K562 (cell line): ENCODE data around the gene SLC6A13. TPM values are rescaled to one million over a fixed set of nuclear protein-coding genes. Genes with fewer than 3 reads are reported as not detected.
A peak's percentile ranks its signal among the peaks of the same experiment; 100 is the strongest.

Experiments used
- ATAC-seq: fragments of 200-7000 bp; cut with Tn5 transposase; 3 replicates; pipeline ENCODE4 v1.9.1; 2020; ENCODE audit warnings: moderate library complexity
- BruUV-seq: library from RNA; stranded (reverse); fragments of 400-500 nt; replicated peaks from 2 replicates; lab custom pipeline; 2021; lab: Mats Ljungman, UMichigan
- CTCF ChIA-PET: fragments of 300-600 bp; formaldehyde crosslinking; extraction: SDS; loops from one replicate; lab custom pipeline; 2021; ENCODE audit warnings: low intra/inter-chr PET ratio; lab: Yijun Ruan, JAX
- POLR2A ChIA-PET: fragments of 300-600, 350-650 bp; sonication (Branson Sonifier 250); formaldehyde crosslinking; extraction: SDS; loops from one replicate; lab custom pipeline; 2021; ENCODE audit warnings: antibody characterized with exemption, inconsistent platforms; lab: Yijun Ruan, JAX
- DNase-seq, 4 experiments: peaks; one replicate each; pipeline versions ENCODE4 v3.0.0 to v3.0.0-alpha.2; 2011 to 2018; ENCODE audit warnings: low spot score in 3 of 4, mixed read lengths in 3 of 4; ENCODE audit errors: extremely low read depth in 1 of 4
- FAIRE-seq: peaks from 2 replicates; lab custom pipeline; 2011; peaks lifted over from hg19 to GRCh38; lab: Jason Lieb, UNC
- H2AFZ ChIP-seq: 2 replicates; pipeline ENCODE4 v1.6.0; 2011; ENCODE audit warnings: low read depth, low read length, control low read depth, inconsistent platforms
- H3K27ac ChIP-seq: fragments of 200-600 bp; 3 replicates; pipeline ENCODE4 v1.8.0; 2011; ENCODE audit warnings: low read depth, mild to moderate bottlenecking, control low read depth, inconsistent platforms, low read length, moderate library complexity, mixed read lengths; ENCODE audit errors: extremely low read depth
- H3K27me3 ChIP-seq, 2 experiments: fragments of 300-600 bp in 1 of 2; 2 replicates in 1 of 2; 3 replicates in 1 of 2; pipeline versions ENCODE4 v1.6.0 to v1.8.0; 2011; ENCODE audit warnings: inconsistent platforms in 2 of 2, low read length in 2 of 2, mild to moderate bottlenecking in 1 of 2, mixed read lengths in 1 of 2, moderate library complexity in 1 of 2; ENCODE audit not compliant: control insufficient read depth in 2 of 2, insufficient read depth in 2 of 2
- H3K36me3 ChIP-seq: fragments of 300-600 bp; 3 replicates; pipeline ENCODE4 v1.8.0; 2011; ENCODE audit warnings: mild to moderate bottlenecking, low read length, inconsistent platforms; ENCODE audit not compliant: control insufficient read depth, insufficient read depth
- H3K4me1 ChIP-seq, 2 experiments: fragments of 200-600 bp in 1 of 2; replicated peaks in 1 of 2; 2 replicates in 1 of 2; 3 replicates in 1 of 2; pipeline versions ENCODE4 v1.5.1 to v1.8.0; 2011; ENCODE audit warnings: inconsistent platforms in 2 of 2, low read length in 2 of 2, mild to moderate bottlenecking in 1 of 2, mixed read lengths in 1 of 2, moderate library complexity in 1 of 2; ENCODE audit not compliant: control insufficient read depth in 2 of 2, insufficient read depth in 2 of 2
- H3K4me2 ChIP-seq: 2 replicates; pipeline ENCODE4 v1.6.1; 2011; ENCODE audit warnings: low read length, control low read depth, inconsistent platforms, mixed read lengths; ENCODE audit not compliant: insufficient read depth
- H3K4me3 ChIP-seq: fragments of 200-600 bp; sonication (generic), shearing (Covaris generic); 2 replicates; pipeline ENCODE4 v1.5.1; 2016; ENCODE audit warnings: control low read depth, inconsistent platforms
- H3K79me2 ChIP-seq: fragments of 200-600 bp; 3 replicates; pipeline ENCODE4 v1.8.0; 2011; ENCODE audit warnings: low read length, inconsistent platforms; ENCODE audit not compliant: control insufficient read depth, insufficient read depth
- H3K9ac ChIP-seq, 2 experiments: 2 replicates each; pipeline versions ENCODE4 v1.6.0 to v1.6.1; 2011; ENCODE audit warnings: low read depth in 2 of 2, low read length in 2 of 2, control low read depth in 1 of 2, inconsistent platforms in 1 of 2, mild to moderate bottlenecking in 1 of 2, mixed read lengths in 1 of 2; ENCODE audit not compliant: insufficient read depth in 1 of 2
- H3K9me1 ChIP-seq: one replicate; pipeline ENCODE4 v1.6.0; 2011; ENCODE audit warnings: inconsistent platforms, mild to moderate bottlenecking, low read length, moderate library complexity; ENCODE audit not compliant: control insufficient read depth, insufficient read depth
- H3K9me3 ChIP-seq: replicated peaks from 2 replicates; pipeline ENCODE4 v1.5.1; 2011; ENCODE audit warnings: low read depth, low read length, inconsistent platforms; ENCODE audit not compliant: control insufficient read depth, insufficient read depth
- H4K20me1 ChIP-seq: replicated peaks from 2 replicates; pipeline ENCODE4 v1.6.1; 2011; ENCODE audit warnings: low read length, inconsistent platforms, mixed read lengths; ENCODE audit not compliant: control insufficient read depth, insufficient read depth
- KLF16 ChIP-seq: IDR thresholded peaks from 2 replicates; pipeline ENCODE4 v1.6.1; 2016; ENCODE audit warnings: antibody characterized with exemption
- PURB ChIP-seq: sonication (generic); formaldehyde crosslinking; IDR thresholded peaks from 2 replicates; pipeline ENCODE4 v1.9.0; 2021; ENCODE audit warnings: low read depth, mild to moderate bottlenecking, missing genetic modification reagents
- TFE3 ChIP-seq: fragments of 450-650 bp; formaldehyde crosslinking; IDR thresholded peaks from 2 replicates; pipeline ENCODE4 v1.4.0; 2020; ENCODE audit warnings: mild to moderate bottlenecking, mixed read lengths
- ZNF445 ChIP-seq: fragments of 250-450 bp; sonication (Bioruptor Pico); IDR thresholded peaks from 2 replicates; pipeline ENCODE4 v1.4.0; 2020; ENCODE audit warnings: low read depth, mild to moderate bottlenecking, moderate library complexity
- WGBS: fragments of 100-300 bp; shearing (Covaris generic); methylation state at CpG from one replicate; pipeline ENCODE4 v1.1.6; 2016; ENCODE audit warnings: low coverage, mixed read lengths; ENCODE audit not compliant: insufficient coverage; ENCODE audit errors: missing lambda C conversion rate; 5-methylcytosine and 5-hydroxymethylcytosine counted together
- in situ Hi-C: fragments of 300-500 bp; cut with MboI; formaldehyde crosslinking; loops from 4 replicates; pipeline ENCODE4 v1.15.0; 2018; ENCODE audit warnings: inconsistent platforms, mixed read lengths
- intact Hi-C: fragments of 100-400 bp; cut with micrococcal nuclease; formaldehyde crosslinking; loops from 2 replicates; pipeline ENCODE4 v1.14.2; 2022
- polyA plus RNA-seq, 8 experiments: library from polyadenylated mRNA; depleted of rRNA in 4 of 8; stranded (reverse) in 5 of 8; unstranded in 3 of 8; fragments of >200 nt; fragmentation: Nextera tagmentation in 2 of 8; fragmentation: Illumina TruSeq in 1 of 8; extraction: Ambion mirVana in 2 of 8; extraction: Trizol in 1 of 8; gene quantifications; 2 replicates each; pipeline versions ENCODE4 v1.2.1 to v1.2.3, GENCODE V29; 2011 to 2014; ENCODE audit warnings: inconsistent platforms in 1 of 8, missing spikeins in 1 of 8
- total RNA-seq, 7 experiments: library from RNA; depleted of rRNA in 6 of 7; stranded (reverse); fragments of >200 nt in 6 of 7; fragmentation: Illumina TruSeq in 2 of 7; extraction: Trizol in 2 of 7; gene quantifications; 2 replicates each; pipeline versions ENCODE4 v1.2.1 to v1.2.3, GENCODE V29; 2011 to 2021; ENCODE audit warnings: low replicate concordance in 1 of 7

The SLC6A13 gene
- total and polyA plus RNA-seq, 9 of the 15 experiments (the other 6 are each of a cell fraction or from before 2014, with no cell fraction given) = 0.06 to 0.33 (median 0.22) TPM; not detected in 4

- no TSS peak for BruUV-seq
- H3K27me3 ChIP-seq = peaks cover 37 to 73% of the 10 kb centered on the region in 2 experiments
- H3K27ac ChIP-seq = no peak overlapping the region
These were observed 57.6 kb downstream of the SLC6A13 start for GRCh38 chr12:205026-205425.

More at GRCh38 chr12:205026-205425, 57.6 kb downstream of the SLC6A13 start:
- Histone ChIP-seq H3K9me3 (no peaks in the 10 kb centered on the region), H2AFZ (no peak overlapping the region), H3K9ac (no peak overlapping the region), H3K4me2 (no peak overlapping the region), H3K4me1 (peaks cover 0 to 12% of the 10 kb centered on the region in 2 experiments; a peak in 3 of 5 replicates), H3K4me3 (no peak overlapping the region), H3K36me3 (no peaks in the 10 kb centered on the region), H4K20me1 (0 out of 2 replicates have a peak, but pooled peaks cover 6% of the 10 kb centered on the region), H3K9me1 (no peaks in the 10 kb centered on the region), H3K79me2 (no peaks in the 10 kb centered on the region)
- in situ Hi-C loops = no loop called here
- TF ChIP-seq PURB (CRISPR knock-in tag) = no peak
- no peak for TF ChIP-seq KLF16
- no peak for TF ChIP-seq ZNF445
- TF ChIP-seq TFE3 (CRISPR knock-in tag) = peak; percentile 69
- no peak for FAIRE-seq
- WGBS = 9% methylated on average over 4 of the region's 4 CpGs
- no peak for DNase-seq
- POLR2A ChIA-PET = no interaction called here
- CTCF ChIA-PET = no interaction called here
- no peak for ATAC-seq
- intact Hi-C loops = no loop called here
